Prostate gland (tissue), 2 donors: ENCODE measurements around the gene RAB9A.

Experiments used
- POLR2A ChIP-seq: fragments of 450-650 bp; IDR thresholded peaks from one replicate; pipeline ENCODE4 v1.6.1; 2016; ENCODE audit warnings: antibody characterized with exemption, mild to moderate bottlenecking
- POLR2AphosphoS5 ChIP-seq: sonication (generic); formaldehyde crosslinking; IDR thresholded peaks from one replicate; pipeline ENCODE4 v1.6.1; 2017; ENCODE audit warnings: antibody characterized with exemption
- TF ChIP-seq, protein P1 (sequence below), 4 experiments: fragments of 200-600 bp in 2 of 4; fragments of 450-650 bp in 2 of 4; sonication (generic) in 2 of 4; IDR thresholded peaks; 1 replicate in 3 of 4; 2 replicates in 1 of 4; pipeline ENCODE4 v1.5.1; 2016 to 2019; ENCODE audit warnings: antibody characterized with exemption in 4 of 4, mild to moderate bottlenecking in 2 of 4, moderate library complexity in 2 of 4

DNA sequence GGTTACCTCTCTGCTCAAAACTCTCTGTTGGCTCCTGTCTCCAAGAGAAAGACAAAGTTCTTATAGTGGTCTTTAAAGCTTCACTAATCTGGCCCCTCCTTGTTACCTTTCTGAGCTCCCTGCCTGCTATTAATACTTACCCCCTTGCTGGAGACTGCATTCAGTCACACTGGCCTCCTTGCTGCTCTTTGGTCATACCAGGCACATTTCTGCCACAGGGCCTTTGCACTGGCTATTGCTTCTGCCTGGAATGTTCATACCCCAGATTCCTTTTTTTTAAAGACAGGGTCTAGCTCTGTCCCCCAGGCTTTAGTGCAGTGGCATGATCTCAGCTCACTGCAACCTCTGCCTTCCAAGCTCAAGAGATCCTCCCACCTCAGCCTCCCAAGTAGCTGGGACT lies 15.9 kb upstream of the RAB9A start:
- TF ChIP-seq, protein P1, sequence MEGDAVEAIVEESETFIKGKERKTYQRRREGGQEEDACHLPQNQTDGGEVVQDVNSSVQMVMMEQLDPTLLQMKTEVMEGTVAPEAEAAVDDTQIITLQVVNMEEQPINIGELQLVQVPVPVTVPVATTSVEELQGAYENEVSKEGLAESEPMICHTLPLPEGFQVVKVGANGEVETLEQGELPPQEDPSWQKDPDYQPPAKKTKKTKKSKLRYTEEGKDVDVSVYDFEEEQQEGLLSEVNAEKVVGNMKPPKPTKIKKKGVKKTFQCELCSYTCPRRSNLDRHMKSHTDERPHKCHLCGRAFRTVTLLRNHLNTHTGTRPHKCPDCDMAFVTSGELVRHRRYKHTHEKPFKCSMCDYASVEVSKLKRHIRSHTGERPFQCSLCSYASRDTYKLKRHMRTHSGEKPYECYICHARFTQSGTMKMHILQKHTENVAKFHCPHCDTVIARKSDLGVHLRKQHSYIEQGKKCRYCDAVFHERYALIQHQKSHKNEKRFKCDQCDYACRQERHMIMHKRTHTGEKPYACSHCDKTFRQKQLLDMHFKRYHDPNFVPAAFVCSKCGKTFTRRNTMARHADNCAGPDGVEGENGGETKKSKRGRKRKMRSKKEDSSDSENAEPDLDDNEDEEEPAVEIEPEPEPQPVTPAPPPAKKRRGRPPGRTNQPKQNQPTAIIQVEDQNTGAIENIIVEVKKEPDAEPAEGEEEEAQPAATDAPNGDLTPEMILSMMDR (IDR thresholded peaks at IDR 0.05), result no peak
- no peak for TF ChIP-seq POLR2A
- TF ChIP-seq POLR2AphosphoS5, result no peak
